HEK293 (cell line): ENCODE measurements around the gene GDPD5.
A peak's percentile ranks its signal among the peaks of the same experiment; 100 is the strongest.

Experiments
- CTCF ChIA-PET: fragments of 350-600 bp; formaldehyde crosslinking; extraction: SDS; loops from one replicate; lab custom pipeline; 2021; ENCODE audit warnings: antibody characterized with exemption; lab: Yijun Ruan, JAX
- POLR2A ChIA-PET: fragments of 300-600 bp; formaldehyde crosslinking; extraction: SDS; loops from one replicate; lab custom pipeline; 2020; ENCODE audit warnings: antibody characterized with exemption, inconsistent platforms; lab: Yijun Ruan, JAX
- H3K27ac ChIP-seq: fragments of 200-500 bp; sonication (Bioruptor generic); 2 replicates; pipeline ENCODE4 v1.5.1; 2014; ENCODE audit warnings: low read depth, low read length, control low read depth, inconsistent platforms; ENCODE audit errors: extremely low read depth
- H3K36me3 ChIP-seq, 2 experiments: fragments of 200-500 bp in 1 of 2; sonication (Bioruptor generic) in 1 of 2; 1 replicate in 1 of 2; 2 replicates in 1 of 2; pipeline ENCODE4 v1.5.1; 2014 to 2017; ENCODE audit warnings: inconsistent platforms in 2 of 2, low read length in 2 of 2; ENCODE audit not compliant: control insufficient read depth in 2 of 2, insufficient read depth in 1 of 2
- H3K4me1 ChIP-seq: fragments of 200-500 bp; sonication (Bioruptor generic); 2 replicates; pipeline ENCODE4 v1.5.1; 2014; ENCODE audit warnings: mild to moderate bottlenecking, low read length, inconsistent platforms; ENCODE audit not compliant: control insufficient read depth, insufficient read depth
- H3K4me3 ChIP-seq: 2 replicates; pipeline ENCODE4 v1.5.1; 2011; ENCODE audit warnings: low read depth, mild to moderate bottlenecking, control low read depth, low read length, moderate library complexity
- H3K9me3 ChIP-seq: fragments of 200-500 bp; sonication (Bioruptor generic); 2 replicates; pipeline ENCODE4 v1.5.1; 2014; ENCODE audit warnings: low read depth, low read length, inconsistent platforms; ENCODE audit not compliant: control insufficient read depth, insufficient read depth
- EGR2 ChIP-seq: fragments of 450-650 bp; formaldehyde crosslinking; IDR thresholded peaks from 2 replicates; pipeline ENCODE4 v1.5.1; 2016; ENCODE audit warnings: low read depth, missing biosample characterization, missing genetic modification characterization
- KLF9 ChIP-seq: fragments of 450-650 bp; formaldehyde crosslinking; IDR thresholded peaks from 2 replicates; pipeline ENCODE4 v1.5.1; 2016; ENCODE audit warnings: missing biosample characterization, missing genetic modification characterization, low read depth
- SP3 ChIP-seq: fragments of 450-650 bp; formaldehyde crosslinking; IDR thresholded peaks from 2 replicates; pipeline ENCODE4 v1.5.1; 2016; ENCODE audit warnings: missing biosample characterization, missing genetic modification characterization
- TRIM28 ChIP-seq: IDR thresholded peaks from 2 replicates; pipeline ENCODE4 v1.6.1; 2011; ENCODE audit warnings: low read length, control low read depth, borderline replicate concordance
- ZBTB20 ChIP-seq: fragments of 450-650 bp; formaldehyde crosslinking; IDR thresholded peaks from 2 replicates; pipeline ENCODE4 v1.5.1; 2016; ENCODE audit warnings: missing biosample characterization, missing genetic modification characterization
- ZFP3 ChIP-seq: fragments of 450-650 bp; formaldehyde crosslinking; IDR thresholded peaks from 2 replicates; pipeline ENCODE4 v1.5.1; 2016; ENCODE audit warnings: low read depth, missing biosample characterization, missing genetic modification characterization
- ZNF138 ChIP-seq: fragments of 450-650 bp; formaldehyde crosslinking; IDR thresholded peaks from 2 replicates; pipeline ENCODE4 v1.5.1; 2016; ENCODE audit warnings: missing biosample characterization, missing genetic modification characterization, borderline replicate concordance
- ZNF174 ChIP-seq: fragments of 450-650 bp; formaldehyde crosslinking; IDR thresholded peaks from 2 replicates; pipeline ENCODE4 v1.5.0; 2017; ENCODE audit warnings: missing biosample characterization, mild to moderate bottlenecking, missing genetic modification characterization
- ZNF175 ChIP-seq: fragments of 450-650 bp; formaldehyde crosslinking; IDR thresholded peaks from 2 replicates; pipeline ENCODE4 v1.5.1; 2016; ENCODE audit warnings: missing biosample characterization, missing genetic modification characterization
- ZNF2 ChIP-seq: fragments of 450-650 bp; formaldehyde crosslinking; IDR thresholded peaks from 2 replicates; pipeline ENCODE4 v1.5.1; 2016; ENCODE audit warnings: missing biosample characterization, missing genetic modification characterization
- ZNF239 ChIP-seq: fragments of 450-650 bp; formaldehyde crosslinking; IDR thresholded peaks from 2 replicates; pipeline ENCODE4 v1.5.1; 2016; ENCODE audit warnings: missing biosample characterization, missing genetic modification characterization
- ZNF341 ChIP-seq: fragments of 450-650 bp; formaldehyde crosslinking; IDR thresholded peaks from 2 replicates; pipeline ENCODE4; 2016; ENCODE audit warnings: low read depth, missing biosample characterization, missing genetic modification characterization
- ZNF514 ChIP-seq: fragments of 450-650 bp; formaldehyde crosslinking; IDR thresholded peaks from 2 replicates; pipeline ENCODE4 v1.5.1; 2016; ENCODE audit warnings: missing biosample characterization, missing genetic modification characterization
- ZNF561 ChIP-seq: fragments of 450-650 bp; IDR thresholded peaks from 2 replicates; pipeline ENCODE4 v1.5.1; 2018; ENCODE audit warnings: missing biosample characterization, missing genetic modification characterization, borderline replicate concordance
- ZNF629 ChIP-seq: fragments of 450-650 bp; formaldehyde crosslinking; IDR thresholded peaks from 2 replicates; pipeline ENCODE4 v1.5.1; 2017; ENCODE audit warnings: missing biosample characterization, missing genetic modification characterization
- ZNF776 ChIP-seq: fragments of 450-650 bp; formaldehyde crosslinking; IDR thresholded peaks from 2 replicates; pipeline ENCODE4 v1.5.0; 2017; ENCODE audit warnings: missing biosample characterization, missing genetic modification characterization, borderline replicate concordance
- ZNF843 ChIP-seq: fragments of 450-650 bp; formaldehyde crosslinking; IDR thresholded peaks from 2 replicates; pipeline ENCODE4 v1.5.1; 2016; ENCODE audit warnings: missing biosample characterization, missing genetic modification characterization
- TF ChIP-seq, protein P1 (sequence below): fragments of 450-650 bp; formaldehyde crosslinking; IDR thresholded peaks from 2 replicates; pipeline ENCODE4 v1.5.1; 2016; ENCODE audit warnings: missing biosample characterization, missing genetic modification characterization, borderline replicate concordance
- TF ChIP-seq, protein P2 (sequence below): fragments of 450-650 bp; formaldehyde crosslinking; IDR thresholded peaks from 2 replicates; pipeline ENCODE4 v1.5.1; 2017; ENCODE audit warnings: missing biosample characterization, missing genetic modification characterization
- TF ChIP-seq, protein P3 (sequence below): fragments of 450-650 bp; formaldehyde crosslinking; IDR thresholded peaks from 2 replicates; pipeline ENCODE4 v1.5.1; 2016; ENCODE audit warnings: missing biosample characterization, missing genetic modification characterization, borderline replicate concordance
- TF ChIP-seq, protein P4 (sequence below): fragments of 450-650 bp; formaldehyde crosslinking; optimal IDR thresholded peaks from 2 replicates; pipeline ENCODE3; 2016; ENCODE audit warnings: missing biosample characterization, mild to moderate bottlenecking, missing genetic modification characterization
- TF ChIP-seq, protein P5 (sequence below): fragments of 450-650 bp; formaldehyde crosslinking; IDR thresholded peaks from 2 replicates; pipeline ENCODE4 v1.5.1; 2016; ENCODE audit warnings: missing biosample characterization, missing genetic modification characterization

The GDPD5 gene

DNA sequence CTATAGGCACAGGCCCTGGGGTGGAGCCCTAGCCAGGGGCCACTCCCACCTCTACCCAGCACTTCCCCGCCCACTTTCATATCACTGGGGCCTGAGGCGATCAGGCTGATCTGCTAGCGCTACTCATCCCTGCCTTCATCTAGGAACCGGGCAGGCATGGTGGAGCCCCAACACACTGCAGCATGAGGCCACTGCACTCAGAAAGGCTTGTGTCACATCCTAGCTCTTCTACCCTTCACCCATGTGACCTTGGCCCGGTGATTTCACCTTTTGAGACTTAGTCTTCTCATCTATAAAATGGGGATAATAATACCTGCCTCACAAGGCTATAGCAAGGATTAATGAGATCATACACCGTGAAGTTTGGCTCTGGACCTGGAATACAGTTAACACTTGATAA is 18.1 kb upstream of the GDPD5 start (continued):
- TF ChIP-seq, protein P1, sequence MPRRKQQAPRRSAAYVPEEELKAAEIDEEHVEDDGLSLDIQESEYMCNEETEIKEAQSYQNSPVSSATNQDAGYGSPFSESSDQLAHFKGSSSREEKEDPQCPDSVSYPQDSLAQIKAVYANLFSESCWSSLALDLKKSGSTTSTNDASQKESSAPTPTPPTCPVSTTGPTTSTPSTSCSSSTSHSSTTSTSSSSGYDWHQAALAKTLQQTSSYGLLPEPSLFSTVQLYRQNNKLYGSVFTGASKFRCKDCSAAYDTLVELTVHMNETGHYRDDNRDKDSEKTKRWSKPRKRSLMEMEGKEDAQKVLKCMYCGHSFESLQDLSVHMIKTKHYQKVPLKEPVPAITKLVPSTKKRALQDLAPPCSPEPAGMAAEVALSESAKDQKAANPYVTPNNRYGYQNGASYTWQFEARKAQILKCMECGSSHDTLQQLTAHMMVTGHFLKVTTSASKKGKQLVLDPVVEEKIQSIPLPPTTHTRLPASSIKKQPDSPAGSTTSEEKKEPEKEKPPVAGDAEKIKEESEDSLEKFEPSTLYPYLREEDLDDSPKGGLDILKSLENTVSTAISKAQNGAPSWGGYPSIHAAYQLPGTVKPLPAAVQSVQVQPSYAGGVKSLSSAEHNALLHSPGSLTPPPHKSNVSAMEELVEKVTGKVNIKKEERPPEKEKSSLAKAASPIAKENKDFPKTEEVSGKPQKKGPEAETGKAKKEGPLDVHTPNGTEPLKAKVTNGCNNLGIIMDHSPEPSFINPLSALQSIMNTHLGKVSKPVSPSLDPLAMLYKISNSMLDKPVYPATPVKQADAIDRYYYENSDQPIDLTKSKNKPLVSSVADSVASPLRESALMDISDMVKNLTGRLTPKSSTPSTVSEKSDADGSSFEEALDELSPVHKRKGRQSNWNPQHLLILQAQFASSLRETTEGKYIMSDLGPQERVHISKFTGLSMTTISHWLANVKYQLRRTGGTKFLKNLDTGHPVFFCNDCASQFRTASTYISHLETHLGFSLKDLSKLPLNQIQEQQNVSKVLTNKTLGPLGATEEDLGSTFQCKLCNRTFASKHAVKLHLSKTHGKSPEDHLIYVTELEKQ (tag by site-specific recombination) = no peak
- no peak for TF ChIP-seq ZNF175
- no peak for TF ChIP-seq EGR2
- no peak for TF ChIP-seq SP3 (tag by site-specific recombination)
- no peak for TF ChIP-seq ZFP3 (tag by site-specific recombination)
- no peak for TF ChIP-seq ZNF843 (tag by site-specific recombination)
- TF ChIP-seq, protein P2, sequence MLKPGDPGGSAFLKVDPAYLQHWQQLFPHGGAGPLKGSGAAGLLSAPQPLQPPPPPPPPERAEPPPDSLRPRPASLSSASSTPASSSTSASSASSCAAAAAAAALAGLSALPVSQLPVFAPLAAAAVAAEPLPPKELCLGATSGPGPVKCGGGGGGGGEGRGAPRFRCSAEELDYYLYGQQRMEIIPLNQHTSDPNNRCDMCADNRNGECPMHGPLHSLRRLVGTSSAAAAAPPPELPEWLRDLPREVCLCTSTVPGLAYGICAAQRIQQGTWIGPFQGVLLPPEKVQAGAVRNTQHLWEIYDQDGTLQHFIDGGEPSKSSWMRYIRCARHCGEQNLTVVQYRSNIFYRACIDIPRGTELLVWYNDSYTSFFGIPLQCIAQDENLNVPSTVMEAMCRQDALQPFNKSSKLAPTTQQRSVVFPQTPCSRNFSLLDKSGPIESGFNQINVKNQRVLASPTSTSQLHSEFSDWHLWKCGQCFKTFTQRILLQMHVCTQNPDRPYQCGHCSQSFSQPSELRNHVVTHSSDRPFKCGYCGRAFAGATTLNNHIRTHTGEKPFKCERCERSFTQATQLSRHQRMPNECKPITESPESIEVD = no peak
- no peak for TF ChIP-seq ZNF514 (tag by site-specific recombination)
- TF ChIP-seq ZNF239 (tag by site-specific recombination) = no peak
- TF ChIP-seq, protein P3, sequence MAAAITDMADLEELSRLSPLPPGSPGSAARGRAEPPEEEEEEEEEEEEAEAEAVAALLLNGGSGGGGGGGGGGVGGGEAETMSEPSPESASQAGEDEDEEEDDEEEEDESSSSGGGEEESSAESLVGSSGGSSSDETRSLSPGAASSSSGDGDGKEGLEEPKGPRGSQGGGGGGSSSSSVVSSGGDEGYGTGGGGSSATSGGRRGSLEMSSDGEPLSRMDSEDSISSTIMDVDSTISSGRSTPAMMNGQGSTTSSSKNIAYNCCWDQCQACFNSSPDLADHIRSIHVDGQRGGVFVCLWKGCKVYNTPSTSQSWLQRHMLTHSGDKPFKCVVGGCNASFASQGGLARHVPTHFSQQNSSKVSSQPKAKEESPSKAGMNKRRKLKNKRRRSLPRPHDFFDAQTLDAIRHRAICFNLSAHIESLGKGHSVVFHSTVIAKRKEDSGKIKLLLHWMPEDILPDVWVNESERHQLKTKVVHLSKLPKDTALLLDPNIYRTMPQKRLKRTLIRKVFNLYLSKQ = no peak

DNA sequence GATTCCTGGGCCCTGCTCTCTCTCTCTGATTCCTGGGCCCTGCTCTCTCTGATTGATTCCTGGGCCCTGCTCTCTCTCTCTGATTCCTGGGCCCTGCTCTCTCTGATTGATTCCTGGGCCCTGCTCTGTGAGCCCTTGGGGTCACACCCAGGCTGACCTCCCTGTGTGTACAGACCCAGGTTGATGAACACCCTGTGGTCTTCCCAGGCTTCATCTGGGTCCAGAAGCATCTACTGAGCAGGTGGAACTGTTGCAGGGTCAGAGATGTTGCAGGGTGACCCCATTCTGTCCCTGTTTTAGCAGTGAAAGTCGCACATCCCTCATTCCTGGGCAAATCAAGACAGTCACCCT is 16.3 kb upstream of the GDPD5 start:
- TF ChIP-seq, protein P3 = no peak
- no peak for TF ChIP-seq KLF9
- no peak for TF ChIP-seq ZNF2 (tag by site-specific recombination)
- TF ChIP-seq ZBTB20 = 0 out of 2 replicates have a peak, but pooled peaks have one; percentile 19
- TF ChIP-seq, all 188 proteins: peak for 1
- Histone ChIP-seq H3K4me1 (no peaks in the 10 kb centered on the region), H3K27ac (no peak overlapping the region), H3K9me3 (no peaks in the 10 kb centered on the region), H3K36me3 (no peaks in the 10 kb centered on the region), H3K4me3 (no peak overlapping the region)
- ChIA-PET POLR2A (interaction anchor here (0.7 kb wide), 1 partner anchor 229 kb away, joined by 3 read pairs; no protein-coding TSS in a partner anchor), CTCF (interaction anchor here (1.6 kb wide), 1 partner anchor 35 kb away, joined by 9 read pairs; no protein-coding TSS in a partner anchor)

DNA sequence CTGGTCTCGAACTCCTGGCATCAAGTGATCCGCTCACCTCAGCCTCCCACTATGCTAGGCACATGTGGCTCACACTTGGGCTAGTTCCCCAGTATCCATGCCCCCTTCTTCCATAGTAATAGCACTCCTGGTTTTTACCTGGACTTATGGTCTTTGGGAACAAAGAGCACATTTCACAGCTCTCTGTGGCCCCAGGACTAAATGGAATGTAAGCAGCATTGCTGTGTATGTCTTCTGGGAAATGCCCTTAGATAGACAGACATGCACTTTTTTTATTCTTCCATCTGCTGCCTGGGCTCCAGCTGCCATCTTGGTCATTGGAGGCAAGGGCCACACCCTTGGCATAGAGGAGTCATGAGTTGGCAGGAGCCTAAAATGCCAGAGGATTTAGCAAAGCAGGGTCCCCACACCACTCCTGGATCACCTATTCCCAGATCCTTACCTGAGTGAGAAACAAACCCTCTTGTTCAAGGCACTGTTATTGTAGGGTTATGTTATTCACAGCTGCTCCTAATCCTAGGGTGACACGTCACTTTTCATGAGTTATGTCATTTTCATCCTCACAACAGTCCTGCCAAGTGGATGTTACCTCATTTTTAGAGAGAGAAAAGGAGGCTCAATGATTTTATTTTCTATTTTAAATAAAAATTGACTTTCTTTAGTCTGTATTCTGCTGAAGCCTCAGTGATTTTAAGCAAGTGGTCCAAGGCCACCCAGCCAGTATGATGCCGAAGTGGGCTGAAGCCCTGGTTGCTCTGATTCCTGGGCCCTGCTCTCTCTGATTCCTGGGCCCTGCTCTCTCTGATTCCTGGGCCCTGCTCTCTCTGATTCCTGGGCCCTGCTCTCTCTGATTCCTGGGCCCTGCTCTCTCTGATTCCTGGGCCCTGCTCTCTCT is 15.7 kb upstream of the GDPD5 start:
- POLR2A ChIA-PET = no interaction called here
- Histone ChIP-seq H3K9me3 (no peaks in the 10 kb centered on the region), H3K36me3 (no peaks in the 10 kb centered on the region), H3K4me3 (no peak overlapping the region), H3K27ac (no peak overlapping the region), H3K4me1 (no peaks in the 10 kb centered on the region)
- CTCF ChIA-PET = interaction anchor here (0.7 kb wide), 1 partner anchor 91 kb away, joined by 3 read pairs; no protein-coding TSS in a partner anchor
- TF ChIP-seq, protein P4, sequence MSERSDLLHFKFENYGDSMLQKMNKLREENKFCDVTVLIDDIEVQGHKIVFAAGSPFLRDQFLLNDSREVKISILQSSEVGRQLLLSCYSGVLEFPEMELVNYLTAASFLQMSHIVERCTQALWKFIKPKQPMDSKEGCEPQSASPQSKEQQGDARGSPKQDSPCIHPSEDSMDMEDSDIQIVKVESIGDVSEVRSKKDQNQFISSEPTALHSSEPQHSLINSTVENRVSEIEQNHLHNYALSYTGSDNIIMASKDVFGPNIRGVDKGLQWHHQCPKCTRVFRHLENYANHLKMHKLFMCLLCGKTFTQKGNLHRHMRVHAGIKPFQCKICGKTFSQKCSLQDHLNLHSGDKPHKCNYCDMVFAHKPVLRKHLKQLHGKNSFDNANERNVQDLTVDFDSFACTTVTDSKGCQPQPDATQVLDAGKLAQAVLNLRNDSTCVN (tag by site-specific recombination) = no peak
- TF ChIP-seq ZNF776 (tag by site-specific recombination) (no peak), ZNF174 (no peak), TRIM28 (no peak), ZNF629 (no peak), ZNF341 (tag by site-specific recombination) (no peak), ZNF561 (tag by site-specific recombination) (no peak), ZNF138 (no peak)
- TF ChIP-seq, protein P5, sequence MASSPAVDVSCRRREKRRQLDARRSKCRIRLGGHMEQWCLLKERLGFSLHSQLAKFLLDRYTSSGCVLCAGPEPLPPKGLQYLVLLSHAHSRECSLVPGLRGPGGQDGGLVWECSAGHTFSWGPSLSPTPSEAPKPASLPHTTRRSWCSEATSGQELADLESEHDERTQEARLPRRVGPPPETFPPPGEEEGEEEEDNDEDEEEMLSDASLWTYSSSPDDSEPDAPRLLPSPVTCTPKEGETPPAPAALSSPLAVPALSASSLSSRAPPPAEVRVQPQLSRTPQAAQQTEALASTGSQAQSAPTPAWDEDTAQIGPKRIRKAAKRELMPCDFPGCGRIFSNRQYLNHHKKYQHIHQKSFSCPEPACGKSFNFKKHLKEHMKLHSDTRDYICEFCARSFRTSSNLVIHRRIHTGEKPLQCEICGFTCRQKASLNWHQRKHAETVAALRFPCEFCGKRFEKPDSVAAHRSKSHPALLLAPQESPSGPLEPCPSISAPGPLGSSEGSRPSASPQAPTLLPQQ (tag by site-specific recombination) = no peak
